Fibroblast of peridontal ligament (primary cell): ENCODE measurements around the gene RAB8B.

Experiments
- DNase-seq: peaks from one replicate; pipeline ENCODE4 v3.0.0-alpha.2; 2010; ENCODE audit errors: extremely low read depth

Gene RAB8B

GRCh38 chr15:63274427-63274826, 85.0 kb downstream of the RAB8B start:
- DNase-seq: no peak

GRCh38 chr15:63276342-63277037, 87.1 kb downstream of the RAB8B start:
- DNase-seq: no peak

GRCh38 chr15:63277038-63277892, 87.9 kb downstream of the RAB8B start, which contains the start of gene APH1B:
Gene APH1B (plus strand): TSS chr15:63277605. CDS start chr15:63277624, 19 bp downstream.
- peak; percentile 56 for DNase-seq

- no peak for DNase-seq
These were observed 88.6 kb downstream of the RAB8B start for GRCh38 chr15:63277893-63278456.

GRCh38 chr15:63283126-63283525, 93.7 kb downstream of the RAB8B start:
- no peak for DNase-seq

- no peak for DNase-seq
These were observed 94.9 kb downstream of the RAB8B start for GRCh38 chr15:63284335-63284734.

- DNase-seq: peak; percentile 10
These were observed 97.7 kb downstream of the RAB8B start for GRCh38 chr15:63287109-63287508.

GRCh38 chr15:63288342-63288741, 98.9 kb downstream of the RAB8B start:
- peak; percentile 32 for DNase-seq

GRCh38 chr15:63288778-63289378, 99.5 kb downstream of the RAB8B start:
- DNase-seq: peak; percentile 85

- peak; percentile 79 for DNase-seq
These were observed 102.1 kb downstream of the RAB8B start for GRCh38 chr15:63291507-63291906.

GRCh38 chr15:63292241-63292640, 102.8 kb downstream of the RAB8B start:
- DNase-seq: no peak

GRCh38 chr15:63292771-63293170, 103.4 kb downstream of the RAB8B start:
- peak; percentile 55 for DNase-seq

GRCh38 chr15:63294359-63294758, 105.0 kb downstream of the RAB8B start:
- no peak for DNase-seq

- DNase-seq: no peak
These were observed 105.9 kb downstream of the RAB8B start for GRCh38 chr15:63295341-63295740.

- no peak for DNase-seq
These were observed 106.8 kb downstream of the RAB8B start for GRCh38 chr15:63296195-63296594.

GRCh38 chr15:63299943-63300575, 110.7 kb downstream of the RAB8B start:
- DNase-seq: no peak

GRCh38 chr15:63301088-63301487, 111.7 kb downstream of the RAB8B start:
- DNase-seq: no peak

GRCh38 chr15:63305260-63305659, 115.9 kb downstream of the RAB8B start:
- no peak for DNase-seq

GRCh38 chr15:63306492-63307073, 117.2 kb downstream of the RAB8B start:
- DNase-seq: no peak

GRCh38 chr15:63308491-63308890, 119.1 kb downstream of the RAB8B start:
- no peak for DNase-seq

- DNase-seq: no peak
These were observed 119.5 kb downstream of the RAB8B start for GRCh38 chr15:63308947-63309346.
